Liver (tissue), 3 donors: Measurements from ENCODE around the gene CRYGC.

ENCODE experiments used
- ATF3 ChIP-seq: IDR thresholded peaks from 2 replicates; pipeline ENCODE4 v1.6.1; 2016; ENCODE audit warnings: antibody characterized with exemption
- CTCF ChIP-seq: fragments of 150-350 bp; IDR thresholded peaks from 2 replicates; pipeline ENCODE4 v1.5.1; 2017; ENCODE audit warnings: improper control_type of control experiment, low read depth, low read length; ENCODE audit not compliant: missing input control
- EGR1 ChIP-seq, 2 donors: IDR thresholded peaks; 2 replicates each; pipeline ENCODE4 v1.6.1; 2016 to 2018; ENCODE audit warnings: antibody characterized with exemption in 2 of 2, low read depth in 2 of 2
- GABPA ChIP-seq, 2 donors: IDR thresholded peaks in 1 of 2; conservative IDR thresholded peaks in 1 of 2; 2 replicates each; pipeline ENCODE4 v1.6.1; 2016; ENCODE audit warnings: antibody characterized with exemption in 2 of 2, mild to moderate bottlenecking in 1 of 2, moderate library complexity in 1 of 2
- JUND ChIP-seq, 2 donors: IDR thresholded peaks; 2 replicates each; pipeline ENCODE4 v1.6.1; 2016; ENCODE audit warnings: antibody characterized with exemption in 2 of 2
- REST ChIP-seq: IDR thresholded peaks from 2 replicates; pipeline ENCODE4 v1.6.1; 2016; ENCODE audit warnings: antibody characterized with exemption, mild to moderate bottlenecking
- SP1 ChIP-seq: IDR thresholded peaks from 2 replicates; pipeline ENCODE4 v1.6.1; 2018; ENCODE audit warnings: antibody characterized with exemption, mild to moderate bottlenecking
- donor health status: healthy.
- donor health status: healthy.

- TF ChIP-seq SP1 (no peak), EGR1 (IDR thresholded peaks at IDR 0.05; ENCODE audit: low read depth in 2 of 2) (no peak), GABPA (IDR thresholded peaks at IDR 0.05 in 1 of 2, conservative IDR thresholded peaks at IDR 0.05 in 1 of 2) (no peak), CTCF (no peak), JUND (IDR thresholded peaks at IDR 0.05) (no peak), REST (no peak), ATF3 (no peak)
These were observed 26.8 kb upstream of the CRYGC start for GRCh38 chr2:208156439-208156838.
